IMR-90 (cell line): ENCODE data around the gene PIPOX. TPM values are rescaled to one million over a fixed set of nuclear protein-coding genes. Genes with fewer than 3 reads are reported as not detected.

Experiments
- ATAC-seq: fragments of 200-7000 bp; cut with Tn5 transposase; 2 replicates; pipeline ENCODE4 v1.9.1; 2020; ENCODE audit warnings: low read depth, mild to moderate bottlenecking, moderate library complexity
- BruUV-seq: library from RNA; stranded (reverse); fragments of 400-500 nt; replicated peaks from 2 replicates; lab custom pipeline; 2021; lab: Mats Ljungman, UMichigan
- CTCF ChIA-PET: fragments of 300-600 bp; formaldehyde crosslinking; extraction: SDS; loops from one replicate; lab custom pipeline; 2021; ENCODE audit warnings: antibody characterized with exemption; lab: Yijun Ruan, JAX
- POLR2A ChIA-PET: fragments of 300-600 bp; sonication (Branson Sonifier 250); formaldehyde crosslinking; loops from one replicate; lab custom pipeline; 2022; ENCODE audit warnings: antibody characterized with exemption; ENCODE audit not compliant: unreplicated experiment; lab: Charles Lee
- DNase-seq: peaks from one replicate; pipeline ENCODE4 v3.0.0; 2013
- H2AFZ ChIP-seq: replicated peaks from 2 replicates; pipeline ENCODE3; 2013; ENCODE audit warnings: low read length, mild to moderate bottlenecking; ENCODE audit not compliant: poor library complexity
- H2AK5ac ChIP-seq: 2 replicates; pipeline ENCODE4 v1.6.1; 2013; ENCODE audit warnings: low read depth, low read length, inconsistent platforms
- H2AK9ac ChIP-seq: replicated peaks from 2 replicates; pipeline ENCODE3; 2013; ENCODE audit warnings: mild to moderate bottlenecking, low read depth, low read length, moderate library complexity; ENCODE audit not compliant: poor library complexity
- H2BK120ac ChIP-seq: 2 replicates; pipeline ENCODE4 v1.6.1; 2013; ENCODE audit warnings: low read depth, low read length, inconsistent platforms
- H2BK15ac ChIP-seq: 3 replicates; pipeline ENCODE4 v1.6.1; 2013; ENCODE audit warnings: low read depth, low read length, inconsistent platforms
- H2BK20ac ChIP-seq: 2 replicates; pipeline ENCODE4 v1.6.1; 2013; ENCODE audit warnings: low read depth, mild to moderate bottlenecking, inconsistent platforms, low read length, moderate library complexity
- H2BK5ac ChIP-seq: 2 replicates; pipeline ENCODE4 v1.6.1; 2013; ENCODE audit warnings: mild to moderate bottlenecking, low read depth, low read length, inconsistent platforms; ENCODE audit not compliant: poor library complexity, severe bottlenecking
- H3K14ac ChIP-seq: replicated peaks from 2 replicates; pipeline ENCODE4 v1.6.1; 2013; ENCODE audit warnings: low read depth, low read length, inconsistent platforms
- H3K18ac ChIP-seq: 2 replicates; pipeline ENCODE4 v1.6.1; 2013; ENCODE audit warnings: low read depth, low read length, control low read depth
- H3K23ac ChIP-seq: 2 replicates; pipeline ENCODE4 v1.6.1; 2013; ENCODE audit warnings: low read depth, low read length, inconsistent platforms
- H3K27ac ChIP-seq: 2 replicates; pipeline ENCODE4 v1.5.1; 2013; ENCODE audit warnings: mild to moderate bottlenecking, control low read depth, low read length; ENCODE audit not compliant: insufficient read depth
- H3K27me3 ChIP-seq: 2 replicates; pipeline ENCODE4 v1.6.1; 2013; ENCODE audit warnings: low read length; ENCODE audit not compliant: control insufficient read depth, insufficient read depth
- H3K36me3 ChIP-seq: 2 replicates; pipeline ENCODE4 v1.6.1; 2013; ENCODE audit warnings: low read length, mixed read lengths; ENCODE audit not compliant: control insufficient read depth, insufficient read depth
- H3K4ac ChIP-seq: 2 replicates; pipeline ENCODE4 v1.6.1; 2013; ENCODE audit warnings: low read depth, low read length, inconsistent platforms
- H3K4me1 ChIP-seq: 2 replicates; pipeline ENCODE4 v1.6.1; 2013; ENCODE audit warnings: low read length, mixed read lengths; ENCODE audit not compliant: control insufficient read depth, insufficient read depth
- H3K4me2 ChIP-seq: 2 replicates; pipeline ENCODE4 v1.6.1; 2013; ENCODE audit warnings: low read depth, mild to moderate bottlenecking, control low read depth, low read length, moderate library complexity
- H3K4me3 ChIP-seq: 2 replicates; pipeline ENCODE4 v1.5.1; 2013; ENCODE audit warnings: low read depth, mild to moderate bottlenecking, control low read depth, low read length, moderate library complexity; ENCODE audit not compliant: insufficient read depth
- H3K56ac ChIP-seq: 2 replicates; pipeline ENCODE4 v1.6.1; 2013; ENCODE audit warnings: low read length, inconsistent platforms; ENCODE audit not compliant: insufficient read depth; ENCODE audit errors: extremely low read depth
- H3K79me1 ChIP-seq, 2 experiments: 2 replicates each; pipeline ENCODE4 v1.6.1; 2013; ENCODE audit warnings: low read length in 2 of 2, inconsistent platforms in 1 of 2, low read depth in 1 of 2
- H3K9ac ChIP-seq: 2 replicates; pipeline ENCODE4 v1.6.1; 2013; ENCODE audit warnings: low read depth, low read length, control low read depth
- H3K9me1 ChIP-seq: 2 replicates; pipeline ENCODE4 v1.6.1; 2013; ENCODE audit warnings: low read length, inconsistent platforms; ENCODE audit not compliant: insufficient read depth
- H3K9me3 ChIP-seq: 2 replicates; pipeline ENCODE4 v1.6.1; 2013; ENCODE audit warnings: low read length; ENCODE audit not compliant: control insufficient read depth, insufficient read depth
- H4K20me1 ChIP-seq: 2 replicates; pipeline ENCODE4 v1.6.1; 2013; ENCODE audit warnings: low read length, inconsistent platforms; ENCODE audit not compliant: insufficient read depth
- H4K5ac ChIP-seq: 2 replicates; pipeline ENCODE4 v1.6.1; 2013; ENCODE audit warnings: mild to moderate bottlenecking, low read depth, low read length, control low read depth
- H4K8ac ChIP-seq, 2 experiments: 2 replicates each; pipeline ENCODE4 v1.6.1; 2013; ENCODE audit warnings: low read depth in 2 of 2, low read length in 2 of 2, control low read depth in 1 of 2, inconsistent platforms in 1 of 2
- H4K91ac ChIP-seq: 2 replicates; pipeline ENCODE4 v1.6.1; 2013; ENCODE audit warnings: low read depth, low read length, inconsistent platforms; ENCODE audit not compliant: insufficient read depth
- BHLHE40 ChIP-seq: fragments of 150-350 bp; IDR thresholded peaks from 2 replicates; pipeline ENCODE4 v1.6.1; 2016; ENCODE audit warnings: mild to moderate bottlenecking, low read depth, low read length
- MXI1 ChIP-seq: IDR thresholded peaks from 2 replicates; pipeline ENCODE4 v1.6.1; 2012; ENCODE audit warnings: low read depth, mild to moderate bottlenecking, low read length, moderate library complexity, borderline replicate concordance
- NFE2L2 ChIP-seq: fragments of 150-350 bp; IDR thresholded peaks from 2 replicates; pipeline ENCODE4 v1.6.1; 2016; ENCODE audit warnings: low read depth, mild to moderate bottlenecking, low read length
- POLR2A ChIP-seq: IDR thresholded peaks from 2 replicates; pipeline ENCODE4 v1.6.1; 2012; ENCODE audit warnings: mild to moderate bottlenecking, low read depth, low read length
- RAD21 ChIP-seq: IDR thresholded peaks from 2 replicates; pipeline ENCODE4 v1.6.1; 2012; ENCODE audit warnings: low read length, improper control_type of control experiment
- SMC3 ChIP-seq: fragments of 150-350 bp; IDR thresholded peaks from 2 replicates; pipeline ENCODE4 v1.6.1; 2016; ENCODE audit warnings: low read depth, mild to moderate bottlenecking, antibody characterized with exemption, low read length, moderate library complexity
- USF2 ChIP-seq: fragments of 150-350 bp; IDR thresholded peaks from 2 replicates; pipeline ENCODE4 v1.6.1; 2017; ENCODE audit warnings: mild to moderate bottlenecking, antibody characterized with exemption, low read length, low read depth
- WGBS, 2 experiments: methylation state at CpG; one replicate each; pipeline versions ENCODE4 v1.1.5 to v1.1.7; 2013; ENCODE audit warnings: missing lambda C conversion rate in 2 of 2; ENCODE audit not compliant: insufficient read length in 1 of 2; ENCODE audit errors: extremely low coverage in 2 of 2; 5-methylcytosine and 5-hydroxymethylcytosine counted together
- dilution Hi-C: fragments of 300-500 bp; cut with HindIII; formaldehyde crosslinking; loops from one replicate; pipeline ENCODE4 v1.14.3; 2018; ENCODE audit warnings: low sequenced_read_pairs; ENCODE audit not compliant: unreplicated experiment
- in situ Hi-C: fragments of 300-500 bp; cut with MboI; formaldehyde crosslinking; loops from 3 replicates; pipeline ENCODE4 v1.14.3; 2019; ENCODE audit warnings: low sequenced_read_pairs, inconsistent platforms, mixed read lengths
- intact Hi-C: fragments of 100-400 bp; cut with micrococcal nuclease; formaldehyde crosslinking; loops from 2 replicates; pipeline ENCODE4 v1.10.0; 2022
- polyA plus RNA-seq, 3 experiments: library from polyadenylated mRNA; depleted of rRNA; stranded (reverse); fragments of >200 nt; gene quantifications; 2 replicates each; pipeline ENCODE4 v1.2.3, GENCODE V29; 2012; ENCODE audit warnings: low replicate concordance in 1 of 3
- total RNA-seq: library from RNA; depleted of rRNA; stranded (reverse); fragments of >200 nt; gene quantifications from 2 replicates; pipeline ENCODE4 v1.2.3, GENCODE V29; 2012

The PIPOX gene
- total and polyA plus RNA-seq, 2 of the 4 experiments (the other 2 are of a cell fraction): 0.43 to 1.3 TPM

- Histone ChIP-seq H2BK20ac (no peak overlapping the region), H2BK5ac (no peak overlapping the region), H3K4me1 (no peaks in the 10 kb centered on the region), H4K5ac (no peak overlapping the region), H3K79me1 (no peaks in the 10 kb centered on the region), H3K18ac (no peak overlapping the region), H2AK5ac (no peak overlapping the region), H3K4me2 (no peak overlapping the region), H2BK15ac (no peak overlapping the region), H2AK9ac (no peak overlapping the region), H3K4me3 (no peak overlapping the region), H4K8ac (no peak overlapping the region), H3K27ac (no peak overlapping the region), H3K9me3 (no peaks in the 10 kb centered on the region; the same call in 1 of the 2 replicates), H3K9me1 (no peaks in the 10 kb centered on the region), H3K14ac (no peak overlapping the region), H3K4ac (no peak overlapping the region), H3K56ac (no peak overlapping the region), H3K23ac (no peak overlapping the region), H2BK120ac (no peak overlapping the region), H3K36me3 (no peaks in the 10 kb centered on the region), H4K91ac (no peak overlapping the region), H2AFZ (no peak overlapping the region), H3K9ac (no peak overlapping the region), H4K20me1 (no peaks in the 10 kb centered on the region), H3K27me3 (peaks cover 50% of the 10 kb centered on the region)
- intact Hi-C loops (loop anchor here (10.0 kb wide), 1 partner anchor 77 kb away; no protein-coding TSS in a partner anchor), dilution Hi-C loops (no loop called here), in situ Hi-C loops (loop anchor here (10.0 kb wide), 1 partner anchor 63 kb away; no protein-coding TSS in a partner anchor)
- ATAC-seq (no peak), DNase-seq (no peak)
- WGBS, 2 experiments: no CpG with 5 or more reads among the region's 6 CpGs
- POLR2A ChIA-PET: no interaction called here
- CTCF ChIA-PET: no interaction called here
- BruUV-seq: no TSS peak
- TF ChIP-seq SMC3 (no peak), NFE2L2 (no peak), POLR2A (no peak), BHLHE40 (no peak), MXI1 (no peak), USF2 (no peak), RAD21 (no peak)
These were observed 1.4 kb upstream of the PIPOX start for GRCh38 chr17:29041571-29041970.
